GM12878 (cell line): ENCODE measurements around the gene AKAP11. TPM values are rescaled to one million over a fixed set of nuclear protein-coding genes. Genes with fewer than 3 reads are reported as not detected.
A peak's percentile ranks its signal among the peaks of the same experiment; 100 is the strongest.

Source experiments
- ATAC-seq: fragments of 200-7000 bp; cut with Tn5 transposase; 3 replicates; pipeline ENCODE4 v1.9.1; 2020; ENCODE audit warnings: mild to moderate bottlenecking, moderate library complexity
- BruUV-seq: library from RNA; stranded (reverse); fragments of 400-500 nt; replicated peaks from 2 replicates; lab custom pipeline; 2021; lab: Mats Ljungman, UMichigan
- CTCF ChIA-PET: fragments of 300-600 bp; sonication (Branson Sonifier 250); formaldehyde crosslinking; extraction: SDS; loops from one replicate; lab custom pipeline; 2021; ENCODE audit warnings: inconsistent platforms; lab: Yijun Ruan, JAX
- POLR2A ChIA-PET: fragments of 350-600 bp; formaldehyde crosslinking; extraction: SDS; loops from one replicate; lab custom pipeline; 2021; ENCODE audit warnings: inconsistent platforms; lab: Charles Lee
- RAD21 ChIA-PET: fragments of 300-600 bp; sonication (Branson Sonifier 250); formaldehyde crosslinking; loops from one replicate; lab custom pipeline; 2023; ENCODE audit warnings: antibody characterized with exemption; ENCODE audit not compliant: unreplicated experiment; lab: Charles Lee
- SMC1A ChIA-PET: fragments of 300-600 bp; sonication (Branson Sonifier 250); formaldehyde crosslinking; loops from one replicate; lab custom pipeline; 2023; ENCODE audit not compliant: unreplicated experiment, uncharacterized antibody; lab: Charles Lee
- DNase-seq: peaks from one replicate; pipeline ENCODE4 v3.0.0-alpha.2; 2011; ENCODE audit warnings: low read depth, low spot score
- FAIRE-seq: peaks from 3 replicates; lab custom pipeline; 2011; peaks lifted over from hg19 to GRCh38; lab: Jason Lieb, UNC
- H2AFZ ChIP-seq: 2 replicates; pipeline ENCODE4 v1.6.0; 2011; ENCODE audit warnings: low read depth, low read length, control low read depth; ENCODE audit not compliant: control insufficient read depth
- H3K27ac ChIP-seq: 2 replicates; pipeline ENCODE4 v1.5.1; 2011; ENCODE audit warnings: control low read depth; ENCODE audit not compliant: control insufficient read depth, insufficient read depth
- H3K27me3 ChIP-seq, 2 experiments: replicated peaks in 1 of 2; 2 replicates each; pipeline versions ENCODE4 v1.6.0 to v1.6.1; 2011; ENCODE audit warnings: low read length in 1 of 2; ENCODE audit not compliant: control insufficient read depth in 2 of 2, insufficient read depth in 2 of 2
- H3K36me3 ChIP-seq, 2 experiments: 2 replicates each; pipeline ENCODE4 v1.5.1; 2011; ENCODE audit warnings: low read length in 1 of 2; ENCODE audit not compliant: control insufficient read depth in 2 of 2, insufficient read depth in 2 of 2
- H3K4me1 ChIP-seq: 2 replicates; pipeline ENCODE4 v1.6.1; 2011; ENCODE audit warnings: mild to moderate bottlenecking, low read length, moderate library complexity, mixed read lengths; ENCODE audit not compliant: control insufficient read depth, insufficient read depth
- H3K4me2 ChIP-seq: 2 replicates; pipeline ENCODE4 v1.6.0; 2011; ENCODE audit warnings: control low read depth; ENCODE audit not compliant: control insufficient read depth, insufficient read depth
- H3K4me3 ChIP-seq: fragments of 200-600 bp; sonication (generic); 2 replicates; pipeline ENCODE4 v1.5.1; 2016
- H3K79me2 ChIP-seq: 2 replicates; pipeline ENCODE4 v1.6.0; 2011; ENCODE audit warnings: low read length; ENCODE audit not compliant: control insufficient read depth, insufficient read depth
- H3K9ac ChIP-seq: 2 replicates; pipeline ENCODE4 v1.8.0; 2011; ENCODE audit warnings: low read length, control low read depth, mixed read lengths; ENCODE audit not compliant: control insufficient read depth, insufficient read depth
- H3K9me3 ChIP-seq: replicated peaks from 3 replicates; pipeline ENCODE4 v1.5.1; 2011; ENCODE audit warnings: mild to moderate bottlenecking, low read length; ENCODE audit not compliant: control insufficient read depth, insufficient read depth
- H4K20me1 ChIP-seq: 2 replicates; pipeline ENCODE4 v1.6.0; 2011; ENCODE audit not compliant: control insufficient read depth, insufficient read depth
- CBFB ChIP-seq: IDR thresholded peaks from 2 replicates; pipeline ENCODE4 v1.6.1; 2016; ENCODE audit warnings: antibody characterized with exemption, low read depth
- CBX5 ChIP-seq: sonication (generic); IDR thresholded peaks from 2 replicates; pipeline ENCODE4 v1.6.1; 2016; ENCODE audit warnings: low read depth, moderate library complexity, mild to moderate bottlenecking, inconsistent platforms
- CHD2 ChIP-seq: IDR thresholded peaks from 2 replicates; pipeline ENCODE4 v1.6.1; 2011; ENCODE audit warnings: low read depth, low read length, improper control_type of control experiment, borderline replicate concordance
- CHD4 ChIP-seq: fragments of 200-600 bp; sonication (generic); IDR thresholded peaks from 2 replicates; pipeline ENCODE4 v1.6.1; 2016; ENCODE audit warnings: mild to moderate bottlenecking
- DPF2 ChIP-seq: fragments of 450-650 bp; IDR thresholded peaks from 2 replicates; pipeline ENCODE4 v1.6.1; 2017; ENCODE audit warnings: mild to moderate bottlenecking
- FOXK2 ChIP-seq: fragments of 450-650 bp; IDR thresholded peaks from 2 replicates; pipeline ENCODE4 v1.6.1; 2017; ENCODE audit warnings: mild to moderate bottlenecking, moderate library complexity
- GATAD2B ChIP-seq: fragments of 450-650 bp; conservative IDR thresholded peaks from 2 replicates; pipeline ENCODE4 v1.6.1; 2017; ENCODE audit warnings: low read depth, mild to moderate bottlenecking, moderate library complexity
- IKZF2 ChIP-seq, 2 experiments: fragments of 450-650 bp; IDR thresholded peaks; 2 replicates each; pipeline ENCODE4 v1.6.1; 2017; ENCODE audit warnings: mild to moderate bottlenecking in 2 of 2, moderate library complexity in 2 of 2
- MXI1 ChIP-seq: fragments of 150-350 bp; IDR thresholded peaks from 2 replicates; pipeline ENCODE4 v1.6.1; 2011; ENCODE audit warnings: low read depth, mild to moderate bottlenecking, inconsistent platforms, low read length, improper control_type of control experiment
- POU2F2 ChIP-seq: IDR thresholded peaks from 3 replicates; pipeline ENCODE4 v1.6.1; 2011; ENCODE audit warnings: low read depth, mild to moderate bottlenecking, low read length, borderline replicate concordance
- ZNF207 ChIP-seq: fragments of 450-650 bp; IDR thresholded peaks from 2 replicates; pipeline ENCODE4 v1.6.1; 2014; ENCODE audit warnings: antibody characterized with exemption, mild to moderate bottlenecking, borderline replicate concordance
- WGBS: methylation state at CpG from one replicate; pipeline ENCODE4 v1.1.6; 2016; ENCODE audit warnings: low lambda C conversion rate; ENCODE audit not compliant: insufficient replicate concordance, insufficient coverage; ENCODE audit errors: missing lambda C conversion rate; 5-methylcytosine and 5-hydroxymethylcytosine counted together
- in situ Hi-C: fragments of 300-500 bp; cut with MboI; formaldehyde crosslinking; loops from 9 replicates; pipeline ENCODE4 v1.14.3; 2018; ENCODE audit warnings: mixed read lengths
- intact Hi-C: fragments of 100-400 bp; cut with micrococcal nuclease; formaldehyde crosslinking; loops from one replicate; pipeline ENCODE4 v1.14.2; 2022; ENCODE audit not compliant: unreplicated experiment
- polyA plus RNA-seq, 11 experiments: library from polyadenylated mRNA; depleted of rRNA in 4 of 11; unstranded in 6 of 11; stranded (reverse) in 5 of 11; fragments of >200 nt; fragmentation: Nextera tagmentation in 4 of 11; fragmentation: Illumina TruSeq in 1 of 11; extraction: Ambion mirVana in 4 of 11; extraction: Trizol in 1 of 11; gene quantifications; 1 replicate in 1 of 11; 2 replicates in 10 of 11; pipeline versions ENCODE4 v1.2.1 to v1.2.3, GENCODE V29; 2011 to 2016; ENCODE audit warnings: inconsistent platforms in 2 of 11, missing spikeins in 2 of 11, low read depth in 1 of 11
- total RNA-seq, 4 experiments: library from RNA; depleted of rRNA in 3 of 4; stranded (reverse); fragments of >200 nt in 3 of 4; fragmentation: Illumina TruSeq in 1 of 4; extraction: Trizol in 1 of 4; gene quantifications; 2 replicates each; pipeline versions ENCODE4 v1.2.1 to v1.2.3, GENCODE V29; 2013 to 2021
- TF ChIP-seq, protein P1 (sequence below): IDR thresholded peaks from 2 replicates; pipeline ENCODE4 v1.6.1; 2012; ENCODE audit warnings: improper control_type of control experiment, low read depth, low read length; ENCODE audit not compliant: insufficient replicate concordance
- TF ChIP-seq, protein P2 (sequence below): IDR thresholded peaks from 2 replicates; pipeline ENCODE4 v1.6.1; 2012; ENCODE audit warnings: low read depth, low read length, improper control_type of control experiment
- TF ChIP-seq, protein P3 (sequence below): fragments of 450-650 bp; formaldehyde crosslinking; IDR thresholded peaks from 2 replicates; pipeline ENCODE4 v1.4.0; 2020; ENCODE audit warnings: mild to moderate bottlenecking, moderate library complexity

Gene AKAP11
- total and polyA plus RNA-seq, 10 of the 15 experiments (the other 5 are each of a cell fraction or from before 2014, with no cell fraction given): 4.8 to 36.8 (median 17.9) TPM

DNA sequence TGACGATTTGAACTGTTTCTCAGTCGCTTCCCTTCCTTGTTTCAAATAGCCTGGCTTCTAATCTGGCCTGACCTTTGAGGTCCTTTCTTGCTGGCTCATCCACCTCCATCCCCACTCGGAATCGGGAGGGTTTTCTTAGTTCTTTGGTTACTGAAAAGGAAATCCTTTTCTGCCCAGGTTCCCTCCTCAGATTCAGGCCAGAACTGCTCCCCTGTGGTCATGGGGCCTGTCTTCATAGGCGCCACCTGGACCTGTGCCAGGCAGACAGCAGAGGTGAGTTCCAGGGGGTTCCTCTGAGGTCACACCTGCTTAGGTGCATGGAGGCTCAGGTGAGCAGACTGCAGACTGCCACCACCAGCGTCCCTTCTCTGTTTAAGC lies 62.4 kb downstream of the AKAP11 start:
- SMC1A ChIA-PET: interaction anchor here (0.5 to 4.9 kb wide), 26 partner anchors 10 to 636 kb away, joined by 3 to 83 read pairs (median 4); no protein-coding TSS in a partner anchor
- H3K27ac ChIP-seq: peak overlapping the region; percentile 73
- TF ChIP-seq GATAD2B (0 out of 2 replicates have a peak, but pooled peaks have one; percentile 26), POU2F2 (no peak), FOXK2 (no peak), DPF2 (no peak), CBFB (0 out of 2 replicates have a peak, but pooled peaks have one; percentile 43), CBX5 (0 out of 2 replicates have a peak, but pooled peaks have one; percentile 3), CHD2 (no peak), ZNF207 (no peak), MXI1 (no peak), IKZF2 (IDR thresholded peaks at IDR 0.05) (peak in 1 of 2 experiments; percentile 29; a peak in 1 of 4 replicates), CHD4 (no peak)
- TF ChIP-seq, protein P1, sequence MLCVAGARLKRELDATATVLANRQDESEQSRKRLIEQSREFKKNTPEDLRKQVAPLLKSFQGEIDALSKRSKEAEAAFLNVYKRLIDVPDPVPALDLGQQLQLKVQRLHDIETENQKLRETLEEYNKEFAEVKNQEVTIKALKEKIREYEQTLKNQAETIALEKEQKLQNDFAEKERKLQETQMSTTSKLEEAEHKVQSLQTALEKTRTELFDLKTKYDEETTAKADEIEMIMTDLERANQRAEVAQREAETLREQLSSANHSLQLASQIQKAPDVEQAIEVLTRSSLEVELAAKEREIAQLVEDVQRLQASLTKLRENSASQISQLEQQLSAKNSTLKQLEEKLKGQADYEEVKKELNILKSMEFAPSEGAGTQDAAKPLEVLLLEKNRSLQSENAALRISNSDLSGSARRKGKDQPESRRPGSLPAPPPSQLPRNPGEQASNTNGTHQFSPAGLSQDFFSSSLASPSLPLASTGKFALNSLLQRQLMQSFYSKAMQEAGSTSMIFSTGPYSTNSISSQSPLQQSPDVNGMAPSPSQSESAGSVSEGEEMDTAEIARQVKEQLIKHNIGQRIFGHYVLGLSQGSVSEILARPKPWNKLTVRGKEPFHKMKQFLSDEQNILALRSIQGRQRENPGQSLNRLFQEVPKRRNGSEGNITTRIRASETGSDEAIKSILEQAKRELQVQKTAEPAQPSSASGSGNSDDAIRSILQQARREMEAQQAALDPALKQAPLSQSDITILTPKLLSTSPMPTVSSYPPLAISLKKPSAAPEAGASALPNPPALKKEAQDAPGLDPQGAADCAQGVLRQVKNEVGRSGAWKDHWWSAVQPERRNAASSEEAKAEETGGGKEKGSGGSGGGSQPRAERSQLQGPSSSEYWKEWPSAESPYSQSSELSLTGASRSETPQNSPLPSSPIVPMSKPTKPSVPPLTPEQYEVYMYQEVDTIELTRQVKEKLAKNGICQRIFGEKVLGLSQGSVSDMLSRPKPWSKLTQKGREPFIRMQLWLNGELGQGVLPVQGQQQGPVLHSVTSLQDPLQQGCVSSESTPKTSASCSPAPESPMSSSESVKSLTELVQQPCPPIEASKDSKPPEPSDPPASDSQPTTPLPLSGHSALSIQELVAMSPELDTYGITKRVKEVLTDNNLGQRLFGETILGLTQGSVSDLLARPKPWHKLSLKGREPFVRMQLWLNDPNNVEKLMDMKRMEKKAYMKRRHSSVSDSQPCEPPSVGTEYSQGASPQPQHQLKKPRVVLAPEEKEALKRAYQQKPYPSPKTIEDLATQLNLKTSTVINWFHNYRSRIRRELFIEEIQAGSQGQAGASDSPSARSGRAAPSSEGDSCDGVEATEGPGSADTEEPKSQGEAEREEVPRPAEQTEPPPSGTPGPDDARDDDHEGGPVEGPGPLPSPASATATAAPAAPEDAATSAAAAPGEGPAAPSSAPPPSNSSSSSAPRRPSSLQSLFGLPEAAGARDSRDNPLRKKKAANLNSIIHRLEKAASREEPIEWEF: no peak
- TF ChIP-seq, protein P2, sequence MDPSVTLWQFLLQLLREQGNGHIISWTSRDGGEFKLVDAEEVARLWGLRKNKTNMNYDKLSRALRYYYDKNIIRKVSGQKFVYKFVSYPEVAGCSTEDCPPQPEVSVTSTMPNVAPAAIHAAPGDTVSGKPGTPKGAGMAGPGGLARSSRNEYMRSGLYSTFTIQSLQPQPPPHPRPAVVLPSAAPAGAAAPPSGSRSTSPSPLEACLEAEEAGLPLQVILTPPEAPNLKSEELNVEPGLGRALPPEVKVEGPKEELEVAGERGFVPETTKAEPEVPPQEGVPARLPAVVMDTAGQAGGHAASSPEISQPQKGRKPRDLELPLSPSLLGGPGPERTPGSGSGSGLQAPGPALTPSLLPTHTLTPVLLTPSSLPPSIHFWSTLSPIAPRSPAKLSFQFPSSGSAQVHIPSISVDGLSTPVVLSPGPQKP: no peak
- TF ChIP-seq, protein P3, sequence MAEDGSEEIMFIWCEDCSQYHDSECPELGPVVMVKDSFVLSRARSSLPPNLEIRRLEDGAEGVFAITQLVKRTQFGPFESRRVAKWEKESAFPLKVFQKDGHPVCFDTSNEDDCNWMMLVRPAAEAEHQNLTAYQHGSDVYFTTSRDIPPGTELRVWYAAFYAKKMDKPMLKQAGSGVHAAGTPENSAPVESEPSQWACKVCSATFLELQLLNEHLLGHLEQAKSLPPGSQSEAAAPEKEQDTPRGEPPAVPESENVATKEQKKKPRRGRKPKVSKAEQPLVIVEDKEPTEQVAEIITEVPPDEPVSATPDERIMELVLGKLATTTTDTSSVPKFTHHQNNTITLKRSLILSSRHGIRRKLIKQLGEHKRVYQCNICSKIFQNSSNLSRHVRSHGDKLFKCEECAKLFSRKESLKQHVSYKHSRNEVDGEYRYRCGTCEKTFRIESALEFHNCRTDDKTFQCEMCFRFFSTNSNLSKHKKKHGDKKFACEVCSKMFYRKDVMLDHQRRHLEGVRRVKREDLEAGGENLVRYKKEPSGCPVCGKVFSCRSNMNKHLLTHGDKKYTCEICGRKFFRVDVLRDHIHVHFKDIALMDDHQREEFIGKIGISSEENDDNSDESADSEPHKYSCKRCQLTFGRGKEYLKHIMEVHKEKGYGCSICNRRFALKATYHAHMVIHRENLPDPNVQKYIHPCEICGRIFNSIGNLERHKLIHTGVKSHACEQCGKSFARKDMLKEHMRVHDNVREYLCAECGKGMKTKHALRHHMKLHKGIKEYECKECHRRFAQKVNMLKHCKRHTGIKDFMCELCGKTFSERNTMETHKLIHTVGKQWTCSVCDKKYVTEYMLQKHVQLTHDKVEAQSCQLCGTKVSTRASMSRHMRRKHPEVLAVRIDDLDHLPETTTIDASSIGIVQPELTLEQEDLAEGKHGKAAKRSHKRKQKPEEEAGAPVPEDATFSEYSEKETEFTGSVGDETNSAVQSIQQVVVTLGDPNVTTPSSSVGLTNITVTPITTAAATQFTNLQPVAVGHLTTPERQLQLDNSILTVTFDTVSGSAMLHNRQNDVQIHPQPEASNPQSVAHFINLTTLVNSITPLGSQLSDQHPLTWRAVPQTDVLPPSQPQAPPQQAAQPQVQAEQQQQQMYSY (CRISPR knock-in tag): no peak

More for the DNA sequence above, 62.4 kb downstream of the AKAP11 start:
- Histone ChIP-seq H4K20me1 (no peaks in the 10 kb centered on the region), H2AFZ (peak overlapping the region; percentile 93), H3K4me3 (no peak overlapping the region), H3K9ac (peak overlapping the region; percentile 59), H3K4me1 (peaks cover 12% of the 10 kb centered on the region), H3K36me3 (no peaks in the 10 kb centered on the region), H3K4me2 (peak overlapping the region; percentile 51), H3K9me3 (no peaks in the 10 kb centered on the region), H3K27me3 (no peaks in the 10 kb centered on the region), H3K79me2 (no peaks in the 10 kb centered on the region)
- in situ Hi-C loops: loop anchor here (25.0 kb wide), 1 partner anchor 1453 kb away; the partner anchor contains the start of gene ENOX1
- peak; percentile 78 for ATAC-seq
- DNase-seq: peak; percentile 50
- ChIA-PET POLR2A (interaction anchor here (0.7 to 1.2 kb wide), 3 partner anchors 46 to 144 kb away, joined by 3 to 4 read pairs (median 3); no protein-coding TSS in a partner anchor), RAD21 (interaction anchor here (0.6 to 3.6 kb wide), 32 partner anchors 11 to 1470 kb away, joined by 3 to 85 read pairs (median 4); partner anchors contain the start of gene AKAP11), CTCF (interaction anchor here (0.6 to 1.7 kb wide), 47 partner anchors 9 to 1469 kb away, joined by 3 to 67 read pairs (median 4); no protein-coding TSS in a partner anchor)
- BruUV-seq: no TSS peak
- no peak for FAIRE-seq
- intact Hi-C loops: loop anchor here (1.0 to 10.0 kb wide), 6 partner anchors 72 to 550 kb away; no protein-coding TSS in a partner anchor
- 44% methylated on average over 6 of the region's 6 CpGs for WGBS
